ENCODE measurements around the gene PIGA. TPM values are rescaled to one million over a fixed set of nuclear protein-coding genes. Genes with fewer than 3 reads are reported as not detected.

PIGA gene
- total RNA-seq, 1 donor from 2014 or later: 3.8 TPM

DNA sequence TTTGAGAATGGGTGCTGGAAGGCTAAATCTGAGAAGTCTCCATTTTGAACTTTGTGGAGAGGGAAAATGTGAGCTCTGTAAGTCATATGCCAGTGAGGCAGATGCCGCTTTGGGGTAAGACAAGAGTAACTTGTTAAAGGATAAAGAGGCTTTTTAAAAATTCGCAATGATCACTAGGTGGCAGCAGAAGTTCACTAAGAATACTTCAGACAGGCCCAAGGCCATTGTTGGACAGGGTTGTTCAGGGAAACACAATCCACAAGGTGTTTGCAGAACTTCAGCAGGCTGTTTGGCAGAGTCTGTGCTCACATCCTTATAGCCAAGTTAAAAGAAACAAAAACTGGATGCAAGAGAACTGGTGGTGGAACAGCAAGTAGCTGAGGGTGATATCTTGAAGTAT is 13.7 kb upstream of the PIGA start:
- intact Hi-C loops (cut with micrococcal nuclease): loop anchor here (10.0 kb wide), 1 partner anchor 306 kb away; no protein-coding TSS in a partner anchor
- H3K27me3 ChIP-seq (ENCODE audit: low read depth): no peaks in the 10 kb centered on the region

DNA sequence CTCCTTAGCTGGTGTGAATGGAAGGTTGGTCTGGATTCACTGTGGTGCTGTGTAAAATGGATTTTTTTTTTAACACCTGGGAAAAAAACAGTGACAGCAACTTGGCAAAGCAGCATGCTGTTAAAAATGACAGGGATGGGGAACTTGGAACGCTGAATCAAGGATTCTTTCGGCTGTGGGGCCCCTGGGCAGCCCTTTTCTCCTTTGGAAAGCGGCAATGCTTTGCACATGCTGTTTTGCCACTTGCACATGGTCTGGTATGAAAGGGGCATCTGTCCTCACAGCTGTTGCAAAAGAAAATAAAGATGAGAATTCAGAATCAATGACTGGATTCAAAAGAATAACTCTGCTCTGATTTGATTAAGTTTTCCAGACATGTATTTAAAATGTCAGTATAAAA is 10.7 kb upstream of the PIGA start:
- Histone ChIP-seq H3K27me3 (ENCODE audit: low read depth) (no peaks in the 10 kb centered on the region), H3K9me3 (replicated peaks) (no peaks in the 10 kb centered on the region), H3K4me3 (no peak overlapping the region), H3K36me3 (peaks cover 14% of the 10 kb centered on the region), H3K27ac (replicated peaks) (no peak overlapping the region), H3K4me1 (no peaks in the 10 kb centered on the region)
- intact Hi-C loops (cut with micrococcal nuclease): loop anchor here (10.0 kb wide), 1 partner anchor 309 kb away; no protein-coding TSS in a partner anchor
- TF ChIP-seq, protein P1, sequence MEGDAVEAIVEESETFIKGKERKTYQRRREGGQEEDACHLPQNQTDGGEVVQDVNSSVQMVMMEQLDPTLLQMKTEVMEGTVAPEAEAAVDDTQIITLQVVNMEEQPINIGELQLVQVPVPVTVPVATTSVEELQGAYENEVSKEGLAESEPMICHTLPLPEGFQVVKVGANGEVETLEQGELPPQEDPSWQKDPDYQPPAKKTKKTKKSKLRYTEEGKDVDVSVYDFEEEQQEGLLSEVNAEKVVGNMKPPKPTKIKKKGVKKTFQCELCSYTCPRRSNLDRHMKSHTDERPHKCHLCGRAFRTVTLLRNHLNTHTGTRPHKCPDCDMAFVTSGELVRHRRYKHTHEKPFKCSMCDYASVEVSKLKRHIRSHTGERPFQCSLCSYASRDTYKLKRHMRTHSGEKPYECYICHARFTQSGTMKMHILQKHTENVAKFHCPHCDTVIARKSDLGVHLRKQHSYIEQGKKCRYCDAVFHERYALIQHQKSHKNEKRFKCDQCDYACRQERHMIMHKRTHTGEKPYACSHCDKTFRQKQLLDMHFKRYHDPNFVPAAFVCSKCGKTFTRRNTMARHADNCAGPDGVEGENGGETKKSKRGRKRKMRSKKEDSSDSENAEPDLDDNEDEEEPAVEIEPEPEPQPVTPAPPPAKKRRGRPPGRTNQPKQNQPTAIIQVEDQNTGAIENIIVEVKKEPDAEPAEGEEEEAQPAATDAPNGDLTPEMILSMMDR (IDR thresholded peaks at IDR 0.05; ENCODE audit: borderline replicate concordance): no peak
- no peak for DNase-seq

More for the DNA sequence above, 13.7 kb upstream of the PIGA start:
- H3K4me3 ChIP-seq: no peak overlapping the region
- TF ChIP-seq, protein P1 (IDR thresholded peaks at IDR 0.05; ENCODE audit: borderline replicate concordance): peak; percentile 60
- DNase-seq: no peak
- H3K27ac ChIP-seq (replicated peaks): peak overlapping the region; percentile 16
- no peaks in the 10 kb centered on the region for H3K4me1 ChIP-seq
- peaks cover 14% of the 10 kb centered on the region for H3K36me3 ChIP-seq
- H3K9me3 ChIP-seq (replicated peaks): no peaks in the 10 kb centered on the region

DNA sequence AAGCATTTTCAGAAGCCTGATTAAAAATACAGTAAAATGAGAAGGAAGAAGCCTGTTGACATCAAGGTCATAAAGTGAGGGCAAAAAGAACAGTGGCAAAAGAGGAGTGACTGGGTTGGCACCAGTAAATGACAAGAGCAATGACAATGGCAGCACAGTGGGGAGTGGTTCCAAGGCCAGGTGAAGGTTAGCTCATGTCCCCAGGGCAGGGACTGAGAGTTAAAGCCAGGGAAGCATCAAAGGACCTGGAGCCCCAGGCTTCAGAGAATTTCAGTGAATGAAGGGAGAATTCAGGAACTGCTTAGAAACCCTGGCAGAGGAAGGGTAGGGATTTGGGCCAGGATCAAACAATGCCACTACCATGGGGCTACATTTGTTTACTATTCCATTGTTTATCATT is 8.8 kb upstream of the PIGA start:
- Histone ChIP-seq H3K27ac (replicated peaks) (no peak overlapping the region), H3K36me3 (peaks cover 14% of the 10 kb centered on the region), H3K4me3 (no peak overlapping the region), H3K27me3 (ENCODE audit: low read depth) (no peaks in the 10 kb centered on the region), H3K9me3 (replicated peaks) (no peaks in the 10 kb centered on the region), H3K4me1 (no peaks in the 10 kb centered on the region)
- intact Hi-C loops (cut with micrococcal nuclease): loop anchor here (10.0 kb wide), 1 partner anchor 311 kb away; no protein-coding TSS in a partner anchor
- DNase-seq: no peak
- TF ChIP-seq, protein P1 (IDR thresholded peaks at IDR 0.05; ENCODE audit: borderline replicate concordance): no peak

DNA sequence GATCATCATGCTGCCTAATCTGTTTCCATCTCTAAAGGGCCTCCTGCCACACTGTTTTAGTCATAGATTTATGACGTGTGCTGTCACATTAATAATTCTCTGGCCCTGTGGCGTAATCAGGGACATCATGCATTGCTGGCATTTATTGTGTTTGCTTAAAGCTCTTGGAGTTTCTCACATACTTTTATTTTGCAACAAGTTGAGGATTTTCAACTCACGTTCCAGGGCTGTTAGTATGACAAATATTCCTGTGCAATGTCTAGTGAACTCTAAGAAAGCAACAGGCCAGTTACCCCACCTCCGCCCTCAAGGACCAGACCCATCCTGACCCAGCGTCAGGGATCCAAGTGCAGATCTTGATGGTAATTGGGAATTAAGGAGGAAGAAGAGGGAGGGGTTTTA is 7.8 kb upstream of the PIGA start:
- no peaks in the 10 kb centered on the region for H3K27me3 ChIP-seq (ENCODE audit: low read depth)
- intact Hi-C loops (cut with micrococcal nuclease): loop anchor here (10.0 kb wide), 1 partner anchor 312 kb away; no protein-coding TSS in a partner anchor
- H3K27ac ChIP-seq (replicated peaks): no peak overlapping the region
- H3K4me1 ChIP-seq: no peaks in the 10 kb centered on the region
- DNase-seq: no peak
- TF ChIP-seq, protein P1 (IDR thresholded peaks at IDR 0.05; ENCODE audit: borderline replicate concordance): no peak
- H3K4me3 ChIP-seq: no peak overlapping the region
- no peaks in the 10 kb centered on the region for H3K9me3 ChIP-seq (replicated peaks)
- H3K36me3 ChIP-seq: peaks cover 14% of the 10 kb centered on the region

DNA sequence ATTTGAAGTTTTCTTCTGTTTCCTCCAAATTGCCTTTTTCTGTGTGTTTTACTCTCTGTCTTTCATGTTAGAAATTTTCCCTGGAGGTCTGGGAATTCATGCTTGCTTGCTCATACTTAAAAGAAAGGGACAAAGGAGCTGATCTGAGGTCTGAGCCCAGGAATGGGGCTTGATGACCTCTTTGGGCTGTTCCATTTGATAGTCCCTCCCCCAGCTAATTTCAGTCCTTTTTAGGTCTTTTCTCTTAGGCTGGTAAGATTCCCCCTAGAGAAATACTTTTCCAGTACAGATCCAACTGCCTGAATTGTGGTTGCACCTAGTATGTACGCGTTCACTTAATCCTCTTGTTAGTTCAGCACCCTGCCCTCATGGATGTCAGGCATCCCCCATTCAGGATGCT is 5.5 kb upstream of the PIGA start:
- H3K4me3 ChIP-seq: no peak overlapping the region
- DNase-seq: no peak
- H3K27me3 ChIP-seq (ENCODE audit: low read depth): no peaks in the 10 kb centered on the region
- peaks cover 4% of the 10 kb centered on the region for H3K36me3 ChIP-seq
- H3K27ac ChIP-seq (replicated peaks): no peak overlapping the region
- intact Hi-C loops (cut with micrococcal nuclease): loop anchor here (10.0 kb wide), 1 partner anchor 314 kb away; no protein-coding TSS in a partner anchor
- H3K9me3 ChIP-seq (replicated peaks): no peaks in the 10 kb centered on the region
- TF ChIP-seq, protein P1 (IDR thresholded peaks at IDR 0.05; ENCODE audit: borderline replicate concordance): no peak
- peaks cover 9% of the 10 kb centered on the region for H3K4me1 ChIP-seq

Data from left ventricle myocardium inferior (tissue), 1 donor.